HepG2 (cell line): ENCODE results near the gene RAPH1. TPM values are rescaled to one million over a fixed set of nuclear protein-coding genes. Genes with fewer than 3 reads are reported as not detected.

Experiments used
- ATAC-seq: fragments of 200-7000 bp; cut with Tn5 transposase; 3 replicates; pipeline ENCODE4 v1.9.1; 2020; ENCODE audit warnings: mild to moderate bottlenecking, moderate library complexity
- BruUV-seq: library from RNA; stranded (reverse); fragments of 400-500 nt; replicated peaks from 2 replicates; lab custom pipeline; 2021; lab: Mats Ljungman, UMichigan
- CTCF ChIA-PET: fragments of 300-600 bp; formaldehyde crosslinking; extraction: SDS; loops from one replicate; lab custom pipeline; 2021; ENCODE audit warnings: low total read pairs, inconsistent platforms, low intra/inter-chr PET ratio; lab: Yijun Ruan, JAX
- POLR2A ChIA-PET: fragments of 350-600 bp; sonication (Branson Sonifier 250); formaldehyde crosslinking; loops from one replicate; lab custom pipeline; 2020; ENCODE audit warnings: antibody characterized with exemption, inconsistent platforms; lab: Yijun Ruan, JAX
- DNase-seq: peaks from one replicate; pipeline ENCODE4 v3.0.0-alpha.2; 2015; ENCODE audit warnings: low spot score
- FAIRE-seq: peaks from 3 replicates; lab custom pipeline; 2011; peaks lifted over from hg19 to GRCh38; lab: Jason Lieb, UNC
- H2AFZ ChIP-seq: one replicate; pipeline ENCODE4 v1.6.1; 2011; ENCODE audit warnings: low read length, inconsistent platforms
- H3K27ac ChIP-seq: fragments of 300-600 bp; 3 replicates; pipeline ENCODE4 v1.8.0; 2011; ENCODE audit warnings: mixed run types, mild to moderate bottlenecking, mixed read lengths, low read length, inconsistent platforms; ENCODE audit not compliant: insufficient read depth; ENCODE audit errors: extremely low read length
- H3K27me3 ChIP-seq, 2 experiments: fragments of 200-600 bp in 1 of 2; 2 replicates in 1 of 2; 3 replicates in 1 of 2; pipeline versions ENCODE4 v1.6.0 to v1.8.0; 2011; ENCODE audit warnings: low read length in 2 of 2, mild to moderate bottlenecking in 2 of 2, moderate library complexity in 2 of 2, inconsistent platforms in 1 of 2; ENCODE audit not compliant: insufficient read depth in 2 of 2, control insufficient read depth in 1 of 2
- H3K36me3 ChIP-seq, 2 experiments: fragments of 200-600 bp in 1 of 2; replicated peaks in 1 of 2; 2 replicates in 1 of 2; 3 replicates in 1 of 2; pipeline versions ENCODE4 v1.5.1 to v1.8.0; 2011; ENCODE audit warnings: low read length in 2 of 2, inconsistent platforms in 1 of 2; ENCODE audit not compliant: insufficient read depth in 2 of 2, control insufficient read depth in 1 of 2
- H3K4me1 ChIP-seq: 2 replicates; pipeline ENCODE4 v1.5.1; 2012; ENCODE audit warnings: low read length, inconsistent platforms; ENCODE audit not compliant: insufficient read depth
- H3K4me2 ChIP-seq: 2 replicates; pipeline ENCODE4 v1.6.0; 2011; ENCODE audit warnings: low read depth, low read length, inconsistent platforms
- H3K4me3 ChIP-seq, 3 experiments: fragments of 200-600 bp in 1 of 3; sonication (generic), shearing (Covaris generic) in 1 of 3; replicated peaks in 1 of 3; 2 replicates each; pipeline ENCODE4 v1.5.1; 2011 to 2016; ENCODE audit warnings: low read length in 3 of 3, inconsistent platforms in 2 of 3, low read depth in 2 of 3, mild to moderate bottlenecking in 2 of 3, control low read depth in 1 of 3, mixed read lengths in 1 of 3; ENCODE audit not compliant: insufficient read depth in 1 of 3
- H3K79me2 ChIP-seq: one replicate; pipeline ENCODE4 v1.6.1; 2011; ENCODE audit warnings: low read length, inconsistent platforms; ENCODE audit not compliant: insufficient read depth
- H3K9ac ChIP-seq: 2 replicates; pipeline ENCODE4 v1.6.0; 2011; ENCODE audit warnings: mild to moderate bottlenecking, low read depth, low read length, inconsistent platforms; ENCODE audit not compliant: insufficient read depth
- H3K9me3 ChIP-seq: 2 replicates; pipeline ENCODE4 v1.5.1; 2012; ENCODE audit warnings: mild to moderate bottlenecking, low read length
- H4K20me1 ChIP-seq: 2 replicates; pipeline ENCODE4 v1.6.0; 2011; ENCODE audit warnings: inconsistent platforms, mild to moderate bottlenecking, low read length, moderate library complexity; ENCODE audit not compliant: insufficient read depth
- EP300 ChIP-seq, 3 experiments: sonication (generic) in 1 of 3; formaldehyde crosslinking in 1 of 3; IDR thresholded peaks; 2 replicates each; pipeline versions ENCODE4 v1.5.1 to v1.6.1; 2011 to 2020; ENCODE audit warnings: low read depth in 2 of 3, low read length in 2 of 3, borderline replicate concordance in 1 of 3, improper control_type of control experiment in 1 of 3, mild to moderate bottlenecking in 1 of 3, missing genetic modification reagents in 1 of 3, moderate library complexity in 1 of 3
- KAT8 ChIP-seq: IDR thresholded peaks from 2 replicates; pipeline ENCODE4 v1.6.1; 2016; ENCODE audit warnings: missing genetic modification reagents, missing compliant biosample characterization
- MLLT10 ChIP-seq: sonication (generic); formaldehyde crosslinking; IDR thresholded peaks from 2 replicates; pipeline ENCODE4 v1.4.0; 2020; ENCODE audit warnings: missing genetic modification reagents
- TERF1 ChIP-seq: sonication (generic); formaldehyde crosslinking; IDR thresholded peaks from 2 replicates; pipeline ENCODE4 v1.8.0; 2022; ENCODE audit warnings: mild to moderate bottlenecking, missing genetic modification reagents, moderate library complexity
- THRA ChIP-seq: sonication (generic); formaldehyde crosslinking; IDR thresholded peaks from 2 replicates; pipeline ENCODE4 v1.4.0; 2020; ENCODE audit warnings: missing genetic modification reagents, borderline replicate concordance
- U2AF2 ChIP-seq: fragments of 200-400 bp; formaldehyde crosslinking; IDR thresholded peaks from 2 replicates; pipeline ENCODE4 v1.6.1; 2017; ENCODE audit warnings: low read depth, mild to moderate bottlenecking, low read length
- ZNF121 ChIP-seq: sonication (generic); formaldehyde crosslinking; IDR thresholded peaks from 2 replicates; pipeline ENCODE4 v1.5.0; 2020; ENCODE audit warnings: mild to moderate bottlenecking, missing genetic modification reagents
- ZNF816 ChIP-seq: sonication (generic); formaldehyde crosslinking; IDR thresholded peaks from 2 replicates; pipeline ENCODE4 v1.8.0; 2022; ENCODE audit warnings: missing genetic modification reagents, mild to moderate bottlenecking, borderline replicate concordance
- ZSCAN21 ChIP-seq: sonication (generic); formaldehyde crosslinking; IDR thresholded peaks from 2 replicates; pipeline ENCODE4 v1.8.0; 2022; ENCODE audit warnings: mild to moderate bottlenecking, missing genetic modification reagents, moderate library complexity, borderline replicate concordance
- WGBS: methylation state at CpG from one replicate; pipeline ENCODE4 v1.1.6; 2017; ENCODE audit warnings: low lambda C conversion rate; 5-methylcytosine and 5-hydroxymethylcytosine counted together
- in situ Hi-C: cut with HindIII; loops from 2 replicates; pipeline ENCODE4 v1.10.0; 2017; ENCODE audit warnings: low pct_unique_long_range_greater_than_20kb; ENCODE audit not compliant: extremely low pct_ligation_motif_present
- intact Hi-C: fragments of 100-400 bp; cut with micrococcal nuclease; formaldehyde crosslinking; loops from one replicate; pipeline ENCODE4 v1.10.0; 2022; ENCODE audit not compliant: unreplicated experiment
- polyA plus RNA-seq, 8 experiments: library from polyadenylated mRNA; depleted of rRNA in 3 of 8; stranded (reverse) in 7 of 8; unstranded in 1 of 8; fragments of >200 nt; fragmentation: Illumina TruSeq in 4 of 8; extraction: Trizol in 4 of 8; gene quantifications; 2 replicates each; pipeline versions ENCODE4 v1.2.1 to v1.2.3, GENCODE V29; 2011 to 2016; ENCODE audit warnings: low read depth in 4 of 8, missing spikeins in 1 of 8, mixed read lengths in 1 of 8; ENCODE audit not compliant: insufficient read depth in 1 of 8
- total RNA-seq, 5 experiments: library from RNA; depleted of rRNA; stranded (reverse); fragments of >200 nt; fragmentation: Illumina TruSeq; extraction: Trizol; gene quantifications; 2 replicates each; pipeline ENCODE4 v1.2.3, GENCODE V29; 2016; ENCODE audit warnings: low read depth in 1 of 5

The RAPH1 gene
- total and polyA plus RNA-seq, 2 of the 13 experiments (the other 11 are each of a cell fraction or from before 2014, with no cell fraction given), result 5.3 to 6.7 TPM

GRCh38 chr2:203347375-203347774, 187.7 kb downstream of the RAPH1 start:
- 99% methylated on average over 4 of the region's 4 CpGs for WGBS
- DNase-seq, result no peak
- Histone ChIP-seq H3K4me3 (no peak overlapping the region), H3K4me1 (peaks cover 9% of the 10 kb centered on the region), H3K4me2 (no peak overlapping the region), H3K9me3 (no peaks in the 10 kb centered on the region), H2AFZ (no peak overlapping the region), H3K27ac (no peak overlapping the region), H3K79me2 (peaks cover 29% of the 10 kb centered on the region), H3K36me3 (peaks cover 0 to 14% of the 10 kb centered on the region in 2 experiments; a peak in 3 of 5 replicates), H4K20me1 (no peaks in the 10 kb centered on the region), H3K27me3 (no peaks in the 10 kb centered on the region), H3K9ac (no peak overlapping the region)
- CTCF ChIA-PET, result no interaction called here
- in situ Hi-C loops (no loop called here), intact Hi-C loops (no loop called here)
- no peak for TF ChIP-seq KAT8 (CRISPR knock-in tag)
- TF ChIP-seq EP300 (IDR thresholded peaks at IDR 0.05; ENCODE audit: low read depth in 2 of 2, low read length in 2 of 2), result no peak
- no peak for TF ChIP-seq EP300 (CRISPR knock-in tag; IDR thresholded peaks at IDR 0.05; ENCODE audit: borderline replicate concordance)
- ATAC-seq, result no peak
- FAIRE-seq, result no peak
- no TSS peak for BruUV-seq
- POLR2A ChIA-PET, result no interaction called here

GRCh38 chr2:203346612-203347011, 188.5 kb downstream of the RAPH1 start:
- 90% methylated on average over 1 of the region's 1 CpG for whole genome bisulfite sequencing
- ATAC-seq, result no peak
- intact Hi-C loops, result no loop called here
- Histone ChIP-seq H3K9me3 (no peaks in the 10 kb centered on the region), H3K27ac (no peak overlapping the region), H3K9ac (no peak overlapping the region), H3K27me3 (no peaks in the 10 kb centered on the region), H3K79me2 (peaks cover 25% of the 10 kb centered on the region), H3K4me3 (no peak overlapping the region), H4K20me1 (no peaks in the 10 kb centered on the region), H3K4me2 (no peak overlapping the region), H3K4me1 (0 out of 2 replicates have a peak, but pooled peaks cover 7% of the 10 kb centered on the region), H3K36me3 (peaks cover 0 to 12% of the 10 kb centered on the region in 2 experiments; a peak in 3 of 5 replicates), H2AFZ (no peak overlapping the region)
- DNase-seq, result no peak
- POLR2A ChIA-PET, result no interaction called here
- no peak for FAIRE-seq
- CTCF ChIA-PET, result no interaction called here
- BruUV-seq, result no TSS peak
- TF ChIP-seq U2AF2 (no peak), ZNF816 (CRISPR knock-in tag) (no peak), TERF1 (CRISPR knock-in tag) (no peak), MLLT10 (CRISPR knock-in tag) (no peak), ZSCAN21 (CRISPR knock-in tag) (no peak), THRA (CRISPR knock-in tag) (no peak), ZNF121 (CRISPR knock-in tag) (no peak)
- in situ Hi-C loops, result no loop called here
